A549 (cell line): ENCODE results near the gene PEX7. TPM values are rescaled to one million over a fixed set of nuclear protein-coding genes. Genes with fewer than 3 reads are reported as not detected.

Source experiments
- ATAC-seq, 2 experiments: fragments of 200-7000 bp in 1 of 2; fragments of >200 bp in 1 of 2; cut with Nextera tagmentation in 1 of 2; cut with Tn5 transposase in 1 of 2; 3 replicates each; pipeline versions ENCODE4 v1.8.0 to v1.9.1; 2018 to 2020; ENCODE audit warnings: mild to moderate bottlenecking in 1 of 2, moderate library complexity in 1 of 2
- CTCF ChIA-PET: fragments of 300-600 bp; sonication (Branson Sonifier 250); formaldehyde crosslinking; extraction: SDS; loops from one replicate; lab custom pipeline; 2021; ENCODE audit warnings: antibody characterized with exemption, inconsistent platforms; lab: Yijun Ruan, JAX
- POLR2A ChIA-PET: fragments of 350-600 bp; formaldehyde crosslinking; extraction: SDS; loops from one replicate; lab custom pipeline; 2021; ENCODE audit warnings: antibody characterized with exemption, inconsistent platforms; lab: Yijun Ruan, JAX
- DNase-seq, 2 experiments: peaks; one replicate each; pipeline versions ENCODE4 v3.0.0 to v3.0.0-alpha.2; 2011 to 2016; ENCODE audit warnings: low read depth in 1 of 2, low spot score in 1 of 2
- FAIRE-seq: peaks from 2 replicates; lab custom pipeline; 2011; peaks lifted over from hg19 to GRCh38; lab: Jason Lieb, UNC
- H3K27ac ChIP-seq, 2 experiments: fragments of >200 bp; sonication (Bioruptor Twin); formaldehyde crosslinking; 3 replicates each; pipeline ENCODE4 v1.5.1; 2016 to 2017
- H3K4me1 ChIP-seq: fragments of >200 bp; sonication (Bioruptor Twin); formaldehyde crosslinking; 3 replicates; pipeline ENCODE4 v1.6.1; 2016
- H3K4me2 ChIP-seq: fragments of >200 bp; sonication (Bioruptor Twin); formaldehyde crosslinking; 3 replicates; pipeline ENCODE4 v1.6.1; 2016
- H3K4me3 ChIP-seq: fragments of >200 bp; sonication (Bioruptor Twin); formaldehyde crosslinking; 3 replicates; pipeline ENCODE4 v1.5.1; 2016
- H3K9me3 ChIP-seq: fragments of >200 bp; sonication (Bioruptor Twin); formaldehyde crosslinking; 3 replicates; pipeline ENCODE4 v1.6.1; 2016
- ATOH8 ChIP-seq: fragments of 250-450 bp; sonication (Bioruptor Pico); IDR thresholded peaks from 2 replicates; pipeline ENCODE4 v1.5.0; 2020; ENCODE audit warnings: low read depth, mild to moderate bottlenecking, moderate library complexity
- CTCF ChIP-seq: fragments of >200 bp; sonication (Bioruptor Twin); formaldehyde crosslinking; IDR thresholded peaks from 3 replicates; pipeline ENCODE4 v1.5.1; 2016
- EHMT2 ChIP-seq: fragments of 200-600 bp; sonication (generic); IDR thresholded peaks from 2 replicates; pipeline ENCODE4 v1.6.1; 2016; ENCODE audit warnings: antibody characterized with exemption, low read depth, mild to moderate bottlenecking, moderate library complexity
- ESRRA ChIP-seq: fragments of 150-350 bp; IDR thresholded peaks from 2 replicates; pipeline ENCODE4 v1.6.1; 2014; ENCODE audit warnings: mild to moderate bottlenecking, low read length, borderline replicate concordance
- FOSB ChIP-seq: fragments of 250-450 bp; sonication (Bioruptor Pico); IDR thresholded peaks from 2 replicates; pipeline ENCODE4 v1.5.0; 2020; ENCODE audit warnings: mild to moderate bottlenecking, moderate library complexity
- FOSL2 ChIP-seq, 2 experiments: fragments of 450-650 bp in 1 of 2; fragments of >200 bp in 1 of 2; sonication (Bioruptor Twin) in 1 of 2; formaldehyde crosslinking; IDR thresholded peaks; 2 replicates each; pipeline versions ENCODE4 v1.5.0 to v1.6.1; 2016 to 2020; ENCODE audit warnings: mild to moderate bottlenecking in 1 of 2, moderate library complexity in 1 of 2
- HES2 ChIP-seq: fragments of >200 bp; sonication (Bioruptor Twin); formaldehyde crosslinking; IDR thresholded peaks from 2 replicates; pipeline ENCODE4 v1.6.1; 2016
- HMGXB4 ChIP-seq: fragments of 250-450 bp; sonication (Bioruptor Pico); IDR thresholded peaks from 2 replicates; pipeline ENCODE4 v1.5.0; 2021; ENCODE audit warnings: mild to moderate bottlenecking, moderate library complexity, borderline replicate concordance
- HOXB13 ChIP-seq: fragments of 250-450 bp; sonication (Bioruptor Pico); IDR thresholded peaks from 2 replicates; pipeline ENCODE4 v1.5.0; 2020; ENCODE audit warnings: low read depth, mild to moderate bottlenecking, moderate library complexity
- MAX ChIP-seq: IDR thresholded peaks from 2 replicates; pipeline ENCODE4 v1.6.1; 2012
- NPAS2 ChIP-seq: fragments of 250-450 bp; sonication (Bioruptor Pico); IDR thresholded peaks from 2 replicates; pipeline ENCODE4 v1.8.0; 2022; ENCODE audit warnings: mild to moderate bottlenecking, moderate library complexity, borderline replicate concordance
- RAD21 ChIP-seq, 2 experiments: fragments of >200 bp in 1 of 2; sonication (Bioruptor Twin) in 1 of 2; formaldehyde crosslinking in 1 of 2; IDR thresholded peaks in 1 of 2; conservative IDR thresholded peaks in 1 of 2; 2 replicates in 1 of 2; 3 replicates in 1 of 2; pipeline ENCODE4 v1.6.1; 2012 to 2018; ENCODE audit warnings: inconsistent platforms in 1 of 2
- RCOR1 ChIP-seq: fragments of 150-350 bp; IDR thresholded peaks from 2 replicates; pipeline ENCODE4 v1.6.1; 2014; ENCODE audit warnings: antibody characterized with exemption, low read length, low read depth
- RFX5 ChIP-seq: fragments of 450-650 bp; IDR thresholded peaks from 2 replicates; pipeline ENCODE4 v1.7.1; 2014; ENCODE audit warnings: antibody characterized with exemption, mild to moderate bottlenecking, moderate library complexity
- SREBF2 ChIP-seq: fragments of 450-650 bp; IDR thresholded peaks from 2 replicates; pipeline ENCODE4 v1.6.1; 2014; ENCODE audit warnings: mild to moderate bottlenecking, moderate library complexity
- WGBS: methylation state at CpG from one replicate; pipeline ENCODE4 v1.1.6; 2017; ENCODE audit errors: missing lambda C conversion rate; 5-methylcytosine and 5-hydroxymethylcytosine counted together
- polyA plus RNA-seq, 4 experiments: library from polyadenylated mRNA; depleted of rRNA in 3 of 4; stranded (reverse); fragments of >200 nt; fragmentation: RNase III in 1 of 4; extraction: RNeasy Plus Mini Kit Qiagen cat#74134 plus additional on column Dnase treatment in 1 of 4; gene quantifications; 2 replicates in 3 of 4; 3 replicates in 1 of 4; pipeline ENCODE4 v1.2.3, GENCODE V29; 2011 to 2017

PEX7 gene
- polyA plus RNA-seq, 2 of the 4 experiments (the other 2 are of a cell fraction), result 6.9 to 9.6 TPM

GRCh38 chr6:136820561-136820960, 1.8 kb upstream of the PEX7 start:
- POLR2A ChIA-PET, result no interaction called here
- no peak overlapping the region for H3K4me2 ChIP-seq
- TF ChIP-seq MAX (no peak), HMGXB4 (CRISPR knock-in tag) (no peak), RAD21 (conservative IDR thresholded peaks at IDR 0.05 in 1 of 2, IDR thresholded peaks at IDR 0.05 in 1 of 2) (no peak)
- ATAC-seq, result no peak
- H3K9me3 ChIP-seq, result no peaks in the 10 kb centered on the region
- no peak overlapping the region for H3K27ac ChIP-seq
- 76% methylated on average over 2 of the region's 2 CpGs for WGBS
- H3K4me1 ChIP-seq, result no peaks in the 10 kb centered on the region
- FAIRE-seq, result no peak
- CTCF ChIA-PET, result no interaction called here
- DNase-seq, result no peak
- no peak overlapping the region for H3K4me3 ChIP-seq

- FAIRE-seq, result no peak
- 4% methylated on average over 11 of the region's 11 CpGs for WGBS
- DNase-seq, result peak in 1 of 2 experiments; percentile 3
- peak overlapping the region; percentile 86 for H3K4me2 ChIP-seq
- POLR2A ChIA-PET, result interaction anchor here (0.9 to 1.0 kb wide), 2 partner anchors 192 to 215 kb away, joined by 3 read pairs; no protein-coding TSS in a partner anchor
- peak in 1 of 2 experiments; percentile 9; a peak in 2 of 6 replicates for ATAC-seq
- no peak for TF ChIP-seq NPAS2 (CRISPR knock-in tag)
- TF ChIP-seq ESRRA, result no peak
- no peak for TF ChIP-seq SREBF2
- TF ChIP-seq EHMT2, result no peak
- TF ChIP-seq HES2, result no peak
- TF ChIP-seq CTCF, result no peak
- no peak for TF ChIP-seq ATOH8 (CRISPR knock-in tag)
- TF ChIP-seq, all 56 proteins: peak for 0
- Histone ChIP-seq H3K4me3 (peak overlapping the region; percentile 73), H3K9me3 (no peaks in the 10 kb centered on the region), H3K4me1 (no peaks in the 10 kb centered on the region), H3K27ac (peak overlapping the region; percentile 87 to 97)
- CTCF ChIA-PET, result interaction anchor here (0.5 to 1.4 kb wide), 3 partner anchors 13 to 151 kb away, joined by 3 to 4 read pairs (median 3); partner anchors contain the start of gene SLC35D3
These were observed 381 bp upstream of the PEX7 start for GRCh38 chr6:136822046-136822375.

GRCh38 chr6:136823128-136823660, 802 bp downstream of the PEX7 start:
- no peak for DNase-seq
- no peaks in the 10 kb centered on the region for H3K4me1 ChIP-seq
- H3K4me3 ChIP-seq, result peak overlapping the region; percentile 73
- ATAC-seq, result no peak; a peak in 1 of 6 replicates
- CTCF ChIA-PET, result interaction anchor here (0.9 to 1.4 kb wide), 5 partner anchors 12 to 190 kb away, joined by 3 to 4 read pairs (median 3); partner anchors contain the start of genes MAP3K5 and SLC35D3
- TF ChIP-seq CTCF, result no peak
- no peak for TF ChIP-seq RCOR1
- no peak for TF ChIP-seq HOXB13 (CRISPR knock-in tag)
- TF ChIP-seq RFX5, result no peak
- no peak for TF ChIP-seq FOSL2 (IDR thresholded peaks at IDR 0.05)
- TF ChIP-seq FOSL2 (CRISPR knock-in tag; IDR thresholded peaks at IDR 0.05), result no peak
- no peak for TF ChIP-seq FOSB (CRISPR knock-in tag)
- no peak for FAIRE-seq
- 70% methylated on average over 7 of the region's 31 CpGs for WGBS
- peak overlapping the region; percentile 88 for H3K4me2 ChIP-seq
- no peaks in the 10 kb centered on the region for H3K9me3 ChIP-seq
- H3K27ac ChIP-seq, result peak overlapping the region; percentile 87 to 97
- POLR2A ChIA-PET, result interaction anchor here (0.6 to 1.0 kb wide), 2 partner anchors 27 to 190 kb away, joined by 3 read pairs; no protein-coding TSS in a partner anchor
